K562 (cell line): ENCODE results near the gene A4GNT. TPM values are rescaled to one million over a fixed set of nuclear protein-coding genes. Genes with fewer than 3 reads are reported as not detected.

ENCODE experiments used
- ATAC-seq: fragments of 200-7000 bp; cut with Tn5 transposase; 3 replicates; pipeline ENCODE4 v1.9.1; 2020; ENCODE audit warnings: moderate library complexity
- BruUV-seq: library from RNA; stranded (reverse); fragments of 400-500 nt; replicated peaks from 2 replicates; lab custom pipeline; 2021; lab: Mats Ljungman, UMichigan
- CTCF ChIA-PET: fragments of 300-600 bp; formaldehyde crosslinking; extraction: SDS; loops from one replicate; lab custom pipeline; 2021; ENCODE audit warnings: low intra/inter-chr PET ratio; lab: Yijun Ruan, JAX
- POLR2A ChIA-PET: fragments of 300-600, 350-650 bp; sonication (Branson Sonifier 250); formaldehyde crosslinking; extraction: SDS; loops from one replicate; lab custom pipeline; 2021; ENCODE audit warnings: antibody characterized with exemption, inconsistent platforms; lab: Yijun Ruan, JAX
- DNase-seq, 4 experiments: peaks; one replicate each; pipeline versions ENCODE4 v3.0.0 to v3.0.0-alpha.2; 2011 to 2018; ENCODE audit warnings: low spot score in 3 of 4, mixed read lengths in 3 of 4; ENCODE audit errors: extremely low read depth in 1 of 4
- FAIRE-seq: peaks from 2 replicates; lab custom pipeline; 2011; peaks lifted over from hg19 to GRCh38; lab: Jason Lieb, UNC
- H2AFZ ChIP-seq: 2 replicates; pipeline ENCODE4 v1.6.0; 2011; ENCODE audit warnings: low read depth, low read length, control low read depth, inconsistent platforms
- H3K27ac ChIP-seq: fragments of 200-600 bp; 3 replicates; pipeline ENCODE4 v1.8.0; 2011; ENCODE audit warnings: low read depth, mild to moderate bottlenecking, control low read depth, inconsistent platforms, low read length, moderate library complexity, mixed read lengths; ENCODE audit errors: extremely low read depth
- H3K27me3 ChIP-seq, 2 experiments: fragments of 300-600 bp in 1 of 2; 2 replicates in 1 of 2; 3 replicates in 1 of 2; pipeline versions ENCODE4 v1.6.0 to v1.8.0; 2011; ENCODE audit warnings: inconsistent platforms in 2 of 2, low read length in 2 of 2, mild to moderate bottlenecking in 1 of 2, mixed read lengths in 1 of 2, moderate library complexity in 1 of 2; ENCODE audit not compliant: control insufficient read depth in 2 of 2, insufficient read depth in 2 of 2
- H3K36me3 ChIP-seq: fragments of 300-600 bp; 3 replicates; pipeline ENCODE4 v1.8.0; 2011; ENCODE audit warnings: mild to moderate bottlenecking, low read length, inconsistent platforms; ENCODE audit not compliant: control insufficient read depth, insufficient read depth
- H3K4me1 ChIP-seq, 2 experiments: fragments of 200-600 bp in 1 of 2; replicated peaks in 1 of 2; 2 replicates in 1 of 2; 3 replicates in 1 of 2; pipeline versions ENCODE4 v1.5.1 to v1.8.0; 2011; ENCODE audit warnings: inconsistent platforms in 2 of 2, low read length in 2 of 2, mild to moderate bottlenecking in 1 of 2, mixed read lengths in 1 of 2, moderate library complexity in 1 of 2; ENCODE audit not compliant: control insufficient read depth in 2 of 2, insufficient read depth in 2 of 2
- H3K4me2 ChIP-seq: 2 replicates; pipeline ENCODE4 v1.6.1; 2011; ENCODE audit warnings: low read length, control low read depth, inconsistent platforms, mixed read lengths; ENCODE audit not compliant: insufficient read depth
- H3K4me3 ChIP-seq: fragments of 200-600 bp; sonication (generic), shearing (Covaris generic); 2 replicates; pipeline ENCODE4 v1.5.1; 2016; ENCODE audit warnings: control low read depth, inconsistent platforms
- H3K79me2 ChIP-seq: fragments of 200-600 bp; 3 replicates; pipeline ENCODE4 v1.8.0; 2011; ENCODE audit warnings: low read length, inconsistent platforms; ENCODE audit not compliant: control insufficient read depth, insufficient read depth
- H3K9ac ChIP-seq, 2 experiments: 2 replicates each; pipeline versions ENCODE4 v1.6.0 to v1.6.1; 2011; ENCODE audit warnings: low read depth in 2 of 2, low read length in 2 of 2, control low read depth in 1 of 2, inconsistent platforms in 1 of 2, mild to moderate bottlenecking in 1 of 2, mixed read lengths in 1 of 2; ENCODE audit not compliant: insufficient read depth in 1 of 2
- H3K9me1 ChIP-seq: one replicate; pipeline ENCODE4 v1.6.0; 2011; ENCODE audit warnings: inconsistent platforms, mild to moderate bottlenecking, low read length, moderate library complexity; ENCODE audit not compliant: control insufficient read depth, insufficient read depth
- H3K9me3 ChIP-seq: replicated peaks from 2 replicates; pipeline ENCODE4 v1.5.1; 2011; ENCODE audit warnings: low read depth, low read length, inconsistent platforms; ENCODE audit not compliant: control insufficient read depth, insufficient read depth
- H4K20me1 ChIP-seq: replicated peaks from 2 replicates; pipeline ENCODE4 v1.6.1; 2011; ENCODE audit warnings: low read length, inconsistent platforms, mixed read lengths; ENCODE audit not compliant: control insufficient read depth, insufficient read depth
- CLOCK ChIP-seq: fragments of 250-450 bp; sonication (Bioruptor Pico); IDR thresholded peaks from 2 replicates; pipeline ENCODE4 v1.4.0; 2020; ENCODE audit warnings: mild to moderate bottlenecking, moderate library complexity, borderline replicate concordance
- DLX4 ChIP-seq: fragments of 250-450 bp; sonication (Bioruptor Pico); IDR thresholded peaks from 2 replicates; pipeline ENCODE4 v1.6.1; 2021; ENCODE audit warnings: mild to moderate bottlenecking
- HDGF ChIP-seq: fragments of 450-650 bp; IDR thresholded peaks from 2 replicates; pipeline ENCODE4 v1.6.1; 2016
- NCOA4 ChIP-seq: fragments of 450-650 bp; IDR thresholded peaks from 2 replicates; pipeline ENCODE4 v1.6.1; 2018; ENCODE audit warnings: mild to moderate bottlenecking; ENCODE audit not compliant: partially characterized antibody
- NCOA6 ChIP-seq: fragments of 450-650 bp; IDR thresholded peaks from 2 replicates; pipeline ENCODE4 v1.6.1; 2017; ENCODE audit warnings: mild to moderate bottlenecking
- PHF21A ChIP-seq: fragments of 450-650 bp; IDR thresholded peaks from 2 replicates; pipeline ENCODE4 v1.6.1; 2017; ENCODE audit warnings: low read depth, borderline replicate concordance
- RFX5 ChIP-seq: IDR thresholded peaks from 2 replicates; pipeline ENCODE4 v1.6.1; 2011; ENCODE audit warnings: low read depth, mild to moderate bottlenecking, improper control_type of control experiment, low read length
- SAFB ChIP-seq: fragments of 200-400 bp; formaldehyde crosslinking; IDR thresholded peaks from 2 replicates; pipeline ENCODE4 v1.6.1; 2017; ENCODE audit warnings: low read depth, low read length, borderline replicate concordance
- ZNF280A ChIP-seq: fragments of 450-650 bp; IDR thresholded peaks from 2 replicates; pipeline ENCODE4 v1.6.1; 2018; ENCODE audit warnings: mild to moderate bottlenecking, low read depth; ENCODE audit not compliant: partially characterized antibody
- WGBS: fragments of 100-300 bp; shearing (Covaris generic); methylation state at CpG from one replicate; pipeline ENCODE4 v1.1.6; 2016; ENCODE audit warnings: low coverage, mixed read lengths; ENCODE audit not compliant: insufficient coverage; ENCODE audit errors: missing lambda C conversion rate; 5-methylcytosine and 5-hydroxymethylcytosine counted together
- in situ Hi-C: fragments of 300-500 bp; cut with MboI; formaldehyde crosslinking; loops from 4 replicates; pipeline ENCODE4 v1.15.0; 2018; ENCODE audit warnings: inconsistent platforms, mixed read lengths
- intact Hi-C: fragments of 100-400 bp; cut with micrococcal nuclease; formaldehyde crosslinking; loops from 2 replicates; pipeline ENCODE4 v1.14.2; 2022
- polyA plus RNA-seq, 8 experiments: library from polyadenylated mRNA; depleted of rRNA in 4 of 8; stranded (reverse) in 5 of 8; unstranded in 3 of 8; fragments of >200 nt; fragmentation: Nextera tagmentation in 2 of 8; fragmentation: Illumina TruSeq in 1 of 8; extraction: Ambion mirVana in 2 of 8; extraction: Trizol in 1 of 8; gene quantifications; 2 replicates each; pipeline versions ENCODE4 v1.2.1 to v1.2.3, GENCODE V29; 2011 to 2014; ENCODE audit warnings: inconsistent platforms in 1 of 8, missing spikeins in 1 of 8
- total RNA-seq, 7 experiments: library from RNA; depleted of rRNA in 6 of 7; stranded (reverse); fragments of >200 nt in 6 of 7; fragmentation: Illumina TruSeq in 2 of 7; extraction: Trizol in 2 of 7; gene quantifications; 2 replicates each; pipeline versions ENCODE4 v1.2.1 to v1.2.3, GENCODE V29; 2011 to 2021; ENCODE audit warnings: low replicate concordance in 1 of 7
- TF ChIP-seq, protein P1 (sequence below): fragments of 450-650 bp; IDR thresholded peaks from 2 replicates; pipeline ENCODE4 v1.6.1; 2016; ENCODE audit warnings: missing biosample characterization, missing genetic modification characterization
- TF ChIP-seq, protein P2 (sequence below): fragments of 250-450 bp; sonication (Bioruptor Pico); IDR thresholded peaks from 2 replicates; pipeline ENCODE4 v1.8.0; 2021; ENCODE audit warnings: moderate library complexity, mild to moderate bottlenecking, inconsistent platforms
- TF ChIP-seq, protein P3 (sequence below): fragments of 450-650 bp; IDR thresholded peaks from 2 replicates; pipeline ENCODE4 v1.7.0; 2016; ENCODE audit warnings: borderline replicate concordance

Gene A4GNT
- total and polyA plus RNA-seq, 9 of the 15 experiments (the other 6 are each of a cell fraction or from before 2014, with no cell fraction given), result not detected

DNA sequence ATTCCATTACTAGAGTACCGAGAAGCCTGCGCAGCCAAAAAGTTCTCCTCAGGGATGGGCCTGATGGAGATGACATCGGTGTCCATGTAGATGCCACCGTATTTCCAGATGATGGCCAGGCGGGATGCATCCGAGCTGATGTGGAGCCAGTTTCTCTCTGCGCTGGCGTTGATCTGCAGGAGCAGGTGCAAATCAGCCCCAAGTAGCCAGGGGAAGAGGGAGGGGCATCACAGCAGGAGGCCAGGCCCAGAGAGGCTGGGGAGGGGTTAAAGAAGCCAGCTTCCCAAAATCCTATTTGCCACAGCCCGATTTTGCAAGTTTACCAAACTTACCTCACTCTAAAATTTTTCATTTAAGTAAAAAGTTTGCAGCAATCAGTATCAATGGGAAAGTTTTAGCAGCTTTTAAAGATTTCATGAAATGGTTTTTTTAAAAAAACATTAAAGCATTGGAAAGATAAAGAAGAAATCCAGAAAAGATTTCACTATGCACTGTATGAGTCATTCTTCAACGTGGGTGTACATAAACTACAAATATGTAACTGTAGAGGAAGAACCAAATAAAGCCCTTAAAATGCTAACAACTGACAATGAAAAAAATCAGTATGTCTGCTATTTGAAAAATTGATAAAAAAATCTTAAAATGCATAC, 7.4 kb downstream of the A4GNT start:
- TF ChIP-seq NCOA4, result no peak
- TF ChIP-seq DLX4 (CRISPR knock-in tag), result no peak
- no peak for TF ChIP-seq NCOA6
- no peak for TF ChIP-seq RFX5
- TF ChIP-seq PHF21A, result no peak
- TF ChIP-seq, protein P1, sequence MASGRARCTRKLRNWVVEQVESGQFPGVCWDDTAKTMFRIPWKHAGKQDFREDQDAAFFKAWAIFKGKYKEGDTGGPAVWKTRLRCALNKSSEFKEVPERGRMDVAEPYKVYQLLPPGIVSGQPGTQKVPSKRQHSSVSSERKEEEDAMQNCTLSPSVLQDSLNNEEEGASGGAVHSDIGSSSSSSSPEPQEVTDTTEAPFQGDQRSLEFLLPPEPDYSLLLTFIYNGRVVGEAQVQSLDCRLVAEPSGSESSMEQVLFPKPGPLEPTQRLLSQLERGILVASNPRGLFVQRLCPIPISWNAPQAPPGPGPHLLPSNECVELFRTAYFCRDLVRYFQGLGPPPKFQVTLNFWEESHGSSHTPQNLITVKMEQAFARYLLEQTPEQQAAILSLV, result no peak
- TF ChIP-seq ZNF280A, result no peak
- TF ChIP-seq CLOCK (CRISPR knock-in tag), result no peak
- TF ChIP-seq, protein P2, sequence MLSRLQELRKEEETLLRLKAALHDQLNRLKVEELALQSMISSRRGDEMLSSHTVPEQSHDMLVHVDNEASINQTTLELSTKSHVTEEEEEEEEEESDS (CRISPR knock-in tag), result no peak
- TF ChIP-seq SAFB, result no peak
- no peak for TF ChIP-seq HDGF
- TF ChIP-seq, protein P3, sequence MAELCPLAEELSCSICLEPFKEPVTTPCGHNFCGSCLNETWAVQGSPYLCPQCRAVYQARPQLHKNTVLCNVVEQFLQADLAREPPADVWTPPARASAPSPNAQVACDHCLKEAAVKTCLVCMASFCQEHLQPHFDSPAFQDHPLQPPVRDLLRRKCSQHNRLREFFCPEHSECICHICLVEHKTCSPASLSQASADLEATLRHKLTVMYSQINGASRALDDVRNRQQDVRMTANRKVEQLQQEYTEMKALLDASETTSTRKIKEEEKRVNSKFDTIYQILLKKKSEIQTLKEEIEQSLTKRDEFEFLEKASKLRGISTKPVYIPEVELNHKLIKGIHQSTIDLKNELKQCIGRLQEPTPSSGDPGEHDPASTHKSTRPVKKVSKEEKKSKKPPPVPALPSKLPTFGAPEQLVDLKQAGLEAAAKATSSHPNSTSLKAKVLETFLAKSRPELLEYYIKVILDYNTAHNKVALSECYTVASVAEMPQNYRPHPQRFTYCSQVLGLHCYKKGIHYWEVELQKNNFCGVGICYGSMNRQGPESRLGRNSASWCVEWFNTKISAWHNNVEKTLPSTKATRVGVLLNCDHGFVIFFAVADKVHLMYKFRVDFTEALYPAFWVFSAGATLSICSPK, result no peak
- DNase-seq (no peak), ATAC-seq (no peak), FAIRE-seq (no peak)
- Histone ChIP-seq H3K27me3 (no peaks in the 10 kb centered on the region), H3K4me2 (no peak overlapping the region), H3K27ac (no peak overlapping the region), H3K36me3 (no peaks in the 10 kb centered on the region), H3K4me3 (no peak overlapping the region), H2AFZ (no peak overlapping the region), H4K20me1 (no peaks in the 10 kb centered on the region), H3K9ac (no peak overlapping the region), H3K79me2 (no peaks in the 10 kb centered on the region), H3K9me3 (no peaks in the 10 kb centered on the region), H3K9me1 (no peaks in the 10 kb centered on the region), H3K4me1 (no peaks in the 10 kb centered on the region; a peak in 1 of 5 replicates)
- ChIA-PET CTCF (interaction anchor here (0.6 kb wide), 1 partner anchor 1275 kb away, joined by 3 read pairs; no protein-coding TSS in a partner anchor), POLR2A (interaction anchor here (0.6 kb wide), 1 partner anchor 840 kb away, joined by 3 read pairs; no protein-coding TSS in a partner anchor)
- BruUV-seq, result no TSS peak
- 3% methylated on average over 8 of the region's 10 CpGs for WGBS
- intact Hi-C loops (no loop called here), in situ Hi-C loops (no loop called here)
